Nephron (organoid): ENCODE results near the gene OR4D1.

Experiments
- H3K27ac Mint-ChIP-seq, 3 experiments: 2 replicates each; pipeline ENCODE4 v1.8.0; 2020; ENCODE audit warnings: mixed read lengths in 3 of 3, mild to moderate bottlenecking in 2 of 3, moderate library complexity in 1 of 3
- H3K27me3 Mint-ChIP-seq: 2 replicates; pipeline ENCODE4 v1.8.0; 2021; ENCODE audit warnings: low read depth, mild to moderate bottlenecking, moderate library complexity, mixed read lengths
- H3K36me3 Mint-ChIP-seq: 2 replicates; pipeline ENCODE4 v1.8.0; 2020; ENCODE audit warnings: low read depth, mixed read lengths
- H3K4me1 Mint-ChIP-seq: 2 replicates; pipeline ENCODE4 v1.8.0; 2020; ENCODE audit warnings: mixed read lengths
- H3K4me3 Mint-ChIP-seq, 3 experiments: 2 replicates each; pipeline ENCODE4 v1.8.0; 2020; ENCODE audit warnings: mild to moderate bottlenecking in 3 of 3, mixed read lengths in 3 of 3, moderate library complexity in 2 of 3
- H3K9me3 Mint-ChIP-seq: 2 replicates; pipeline ENCODE4 v1.8.0; 2020; ENCODE audit warnings: mixed read lengths
- CTCF ChIP-seq, 3 experiments: fragments of 200-600 bp; sonication (generic); IDR thresholded peaks; one replicate each; pipeline ENCODE4 v1.5.0; 2021; ENCODE audit warnings: antibody characterized with exemption in 3 of 3; ENCODE audit not compliant: unreplicated experiment in 3 of 3

The OR4D1 gene

GRCh38 chr17:58184308-58184985 lies 36.3 kb downstream of the OR4D1 start:
- Mint-ChIP-seq H3K9me3 (no peaks in the 10 kb centered on the region), H3K27ac (no peak overlapping the region), H3K4me1 (no peaks in the 10 kb centered on the region), H3K27me3 (peaks cover 23% of the 10 kb centered on the region), H3K36me3 (no peaks in the 10 kb centered on the region), H3K4me3 (no peak overlapping the region)
- TF ChIP-seq CTCF (IDR thresholded peaks at IDR 0.05; ENCODE audit: unreplicated experiment in 3 of 3) = no peak

GRCh38 chr17:58184986-58185761 lies 37.0 kb downstream of the OR4D1 start:
- H3K9me3 Mint-ChIP-seq = no peaks in the 10 kb centered on the region
- H3K4me1 Mint-ChIP-seq = no peaks in the 10 kb centered on the region

DNA sequence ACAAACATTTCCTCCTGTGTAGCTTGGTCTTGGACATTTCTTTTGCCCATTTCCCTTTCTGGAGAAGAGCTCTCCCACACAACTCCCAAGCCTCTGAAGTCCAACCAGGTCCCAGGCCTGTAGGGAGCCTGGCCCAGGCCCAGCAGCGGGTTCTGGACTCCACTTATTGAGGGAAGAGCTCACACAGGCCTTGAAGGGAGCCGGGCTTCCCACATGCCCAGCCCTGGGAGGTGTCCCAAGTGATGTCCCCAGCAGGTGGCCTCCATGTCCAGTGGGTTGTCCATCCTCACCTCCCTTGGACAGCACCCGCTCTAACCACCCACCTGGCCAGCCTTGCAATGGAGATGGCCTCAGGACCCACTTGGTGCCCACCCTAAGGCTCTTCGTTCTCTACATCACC lies 38.4 kb downstream of the OR4D1 start:
- H3K4me1 Mint-ChIP-seq = no peaks in the 10 kb centered on the region
- no peak overlapping the region for H3K4me3 Mint-ChIP-seq
- no peaks in the 10 kb centered on the region for H3K36me3 Mint-ChIP-seq
- H3K27ac Mint-ChIP-seq = no peak overlapping the region
- no peak for TF ChIP-seq CTCF (IDR thresholded peaks at IDR 0.05; ENCODE audit: unreplicated experiment in 3 of 3)
- peaks cover 43% of the 10 kb centered on the region for H3K27me3 Mint-ChIP-seq
- H3K9me3 Mint-ChIP-seq = no peaks in the 10 kb centered on the region

More at GRCh38 chr17:58184986-58185761, 37.0 kb downstream of the OR4D1 start:
- Mint-ChIP-seq H3K36me3 (no peaks in the 10 kb centered on the region), H3K4me3 (no peak overlapping the region), H3K27ac (no peak overlapping the region), H3K27me3 (peaks cover 30% of the 10 kb centered on the region)
- no peak for TF ChIP-seq CTCF (IDR thresholded peaks at IDR 0.05; ENCODE audit: unreplicated experiment in 3 of 3)

GRCh38 chr17:58187063-58187462 lies 38.9 kb downstream of the OR4D1 start:
- Mint-ChIP-seq H3K9me3 (no peaks in the 10 kb centered on the region), H3K4me3 (no peak overlapping the region), H3K27ac (no peak overlapping the region), H3K36me3 (no peaks in the 10 kb centered on the region), H3K27me3 (peaks cover 43% of the 10 kb centered on the region), H3K4me1 (no peaks in the 10 kb centered on the region)
- TF ChIP-seq CTCF (IDR thresholded peaks at IDR 0.05; ENCODE audit: unreplicated experiment in 3 of 3) = no peak

DNA sequence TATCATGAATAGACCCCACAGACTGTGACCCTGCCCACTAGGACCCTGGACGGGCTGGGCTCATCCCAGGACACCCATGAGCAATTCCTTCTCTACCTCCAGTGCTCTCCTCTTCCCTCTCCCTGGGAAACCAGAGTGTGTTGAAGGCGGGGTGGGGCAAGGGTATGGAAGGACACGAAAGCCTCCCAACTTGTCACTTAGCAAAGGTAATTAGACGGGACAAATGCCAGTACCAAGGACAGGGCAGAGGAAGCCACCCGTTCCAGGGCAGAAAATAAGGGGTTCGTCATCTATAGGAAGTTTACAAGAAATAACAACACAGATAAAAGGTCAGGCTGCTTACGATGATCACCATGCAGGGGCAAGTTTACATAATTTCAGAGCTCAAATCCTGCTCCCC lies 39.5 kb downstream of the OR4D1 start:
- Mint-ChIP-seq H3K4me1 (no peaks in the 10 kb centered on the region), H3K27me3 (peaks cover 43% of the 10 kb centered on the region), H3K4me3 (no peak overlapping the region), H3K9me3 (no peaks in the 10 kb centered on the region), H3K36me3 (no peaks in the 10 kb centered on the region), H3K27ac (no peak overlapping the region)
- TF ChIP-seq CTCF (IDR thresholded peaks at IDR 0.05; ENCODE audit: unreplicated experiment in 3 of 3) = no peak
